ENCODE measurements around the gene CUL5. TPM values are rescaled to one million over a fixed set of nuclear protein-coding genes. Genes with fewer than 3 reads are reported as not detected.

The CUL5 gene
- polyA plus RNA-seq, 1 experiment: 26.0 TPM

DNA sequence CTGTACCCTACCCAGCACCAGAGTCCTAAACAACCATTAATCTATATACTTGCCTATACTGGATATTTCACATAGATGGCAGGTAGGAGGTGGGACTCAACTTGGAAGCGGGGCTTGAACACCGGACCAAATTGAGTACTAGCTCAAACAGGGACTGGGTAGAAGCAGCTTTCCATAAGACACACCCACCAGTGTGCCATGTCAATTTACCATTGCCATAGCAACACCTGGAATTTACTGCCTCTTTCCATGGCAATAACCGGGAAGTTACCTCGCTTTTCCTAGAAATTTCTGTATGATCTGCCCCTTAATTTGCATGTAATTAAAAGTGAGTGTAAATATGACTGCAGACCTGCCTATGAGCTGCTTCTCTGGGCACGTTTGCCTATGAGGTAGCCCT, 38.6 kb upstream of the CUL5 start:
- DNase-seq (ENCODE audit: low read depth, low spot score): no peak
- ChIA-PET CTCF (no interaction called here), POLR2A (no interaction called here)
- no peaks in the 10 kb centered on the region for H3K27me3 ChIP-seq (ENCODE audit: control insufficient read depth, insufficient read depth, low read length)
- H3K27ac ChIP-seq (ENCODE audit: low read depth, low read length): no peak overlapping the region
- H3K9me3 ChIP-seq (ENCODE audit: control insufficient read depth, insufficient read depth, low read length): no peaks in the 10 kb centered on the region
- TF ChIP-seq, protein P1, sequence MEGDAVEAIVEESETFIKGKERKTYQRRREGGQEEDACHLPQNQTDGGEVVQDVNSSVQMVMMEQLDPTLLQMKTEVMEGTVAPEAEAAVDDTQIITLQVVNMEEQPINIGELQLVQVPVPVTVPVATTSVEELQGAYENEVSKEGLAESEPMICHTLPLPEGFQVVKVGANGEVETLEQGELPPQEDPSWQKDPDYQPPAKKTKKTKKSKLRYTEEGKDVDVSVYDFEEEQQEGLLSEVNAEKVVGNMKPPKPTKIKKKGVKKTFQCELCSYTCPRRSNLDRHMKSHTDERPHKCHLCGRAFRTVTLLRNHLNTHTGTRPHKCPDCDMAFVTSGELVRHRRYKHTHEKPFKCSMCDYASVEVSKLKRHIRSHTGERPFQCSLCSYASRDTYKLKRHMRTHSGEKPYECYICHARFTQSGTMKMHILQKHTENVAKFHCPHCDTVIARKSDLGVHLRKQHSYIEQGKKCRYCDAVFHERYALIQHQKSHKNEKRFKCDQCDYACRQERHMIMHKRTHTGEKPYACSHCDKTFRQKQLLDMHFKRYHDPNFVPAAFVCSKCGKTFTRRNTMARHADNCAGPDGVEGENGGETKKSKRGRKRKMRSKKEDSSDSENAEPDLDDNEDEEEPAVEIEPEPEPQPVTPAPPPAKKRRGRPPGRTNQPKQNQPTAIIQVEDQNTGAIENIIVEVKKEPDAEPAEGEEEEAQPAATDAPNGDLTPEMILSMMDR (IDR thresholded peaks at IDR 0.05; ENCODE audit: low read depth, low read length): no peak
- no peak overlapping the region for H3K4me3 ChIP-seq (ENCODE audit: low read depth, low read length)

DNA sequence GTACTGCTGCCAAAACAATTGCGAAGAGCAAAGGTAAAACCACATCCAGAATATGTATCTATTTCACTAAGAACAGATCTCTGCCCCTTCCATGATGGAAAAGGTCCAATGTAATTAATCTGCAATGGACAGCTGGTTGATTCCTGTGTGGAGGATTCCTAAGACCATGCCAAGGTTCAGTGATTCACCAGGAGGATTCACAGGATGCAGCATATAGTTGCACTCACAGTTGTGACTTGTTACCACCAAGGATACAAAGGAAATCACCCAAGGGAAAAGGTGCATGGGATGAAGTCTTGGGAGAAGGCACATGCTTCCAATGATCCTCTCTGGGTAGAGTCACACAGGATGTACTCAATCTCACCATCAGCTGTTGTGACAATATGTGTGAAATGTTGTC, 35.1 kb upstream of the CUL5 start:
- Histone ChIP-seq H3K4me3 (ENCODE audit: low read depth, low read length) (no peak overlapping the region), H3K27me3 (ENCODE audit: control insufficient read depth, insufficient read depth, low read length) (no peaks in the 10 kb centered on the region), H3K27ac (ENCODE audit: low read depth, low read length) (no peak overlapping the region), H3K9me3 (ENCODE audit: control insufficient read depth, insufficient read depth, low read length) (no peaks in the 10 kb centered on the region)
- POLR2A ChIA-PET: no interaction called here
- CTCF ChIA-PET: no interaction called here
- TF ChIP-seq, protein P1 (IDR thresholded peaks at IDR 0.05; ENCODE audit: low read depth, low read length): no peak
- DNase-seq (ENCODE audit: low read depth, low spot score): no peak

DNA sequence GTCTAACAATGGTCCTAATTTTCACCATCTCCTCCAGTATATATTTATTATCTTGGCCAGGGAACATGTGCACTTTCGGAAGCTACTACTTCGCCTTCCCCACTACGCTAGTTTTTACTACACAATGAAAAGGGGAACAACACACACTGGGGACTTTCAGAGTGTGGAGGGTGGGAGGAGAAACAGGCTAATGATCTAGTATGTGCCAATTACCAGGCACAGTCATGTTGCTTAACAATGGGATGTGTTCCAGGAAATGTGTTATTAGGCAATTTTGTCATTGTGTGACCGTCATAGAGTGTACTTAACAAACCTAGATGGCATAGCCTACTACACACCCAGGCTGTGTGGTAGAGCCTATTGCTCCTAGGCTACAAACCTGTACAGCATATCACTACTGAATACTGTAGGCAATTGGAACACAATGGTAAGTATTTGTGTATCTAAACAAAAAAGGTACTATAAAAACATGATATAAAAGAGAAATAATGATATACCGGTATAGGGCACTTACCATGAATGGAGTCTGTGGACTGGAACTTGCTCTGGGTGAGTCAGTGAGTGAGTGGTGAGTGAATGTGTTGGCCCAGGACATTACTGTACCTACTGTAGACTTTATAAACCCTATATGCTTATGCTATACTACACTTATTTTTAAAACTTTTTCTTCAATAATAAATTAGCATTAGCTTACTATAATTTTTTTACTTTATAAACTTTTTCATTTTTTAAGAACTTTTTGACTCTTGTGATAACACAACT, 20.1 kb upstream of the CUL5 start:
- no peak overlapping the region for H3K4me3 ChIP-seq (ENCODE audit: low read depth, low read length)
- H3K27me3 ChIP-seq (ENCODE audit: control insufficient read depth, insufficient read depth, low read length): no peaks in the 10 kb centered on the region
- TF ChIP-seq, protein P1 (IDR thresholded peaks at IDR 0.05; ENCODE audit: low read depth, low read length): no peak
- H3K27ac ChIP-seq (ENCODE audit: low read depth, low read length): no peak overlapping the region
- no peaks in the 10 kb centered on the region; the same call in 1 of the 2 replicates for H3K9me3 ChIP-seq (ENCODE audit: control insufficient read depth, insufficient read depth, low read length)
- DNase-seq (ENCODE audit: low read depth, low spot score): no peak
- POLR2A ChIA-PET: no interaction called here
- CTCF ChIA-PET: no interaction called here

DNA sequence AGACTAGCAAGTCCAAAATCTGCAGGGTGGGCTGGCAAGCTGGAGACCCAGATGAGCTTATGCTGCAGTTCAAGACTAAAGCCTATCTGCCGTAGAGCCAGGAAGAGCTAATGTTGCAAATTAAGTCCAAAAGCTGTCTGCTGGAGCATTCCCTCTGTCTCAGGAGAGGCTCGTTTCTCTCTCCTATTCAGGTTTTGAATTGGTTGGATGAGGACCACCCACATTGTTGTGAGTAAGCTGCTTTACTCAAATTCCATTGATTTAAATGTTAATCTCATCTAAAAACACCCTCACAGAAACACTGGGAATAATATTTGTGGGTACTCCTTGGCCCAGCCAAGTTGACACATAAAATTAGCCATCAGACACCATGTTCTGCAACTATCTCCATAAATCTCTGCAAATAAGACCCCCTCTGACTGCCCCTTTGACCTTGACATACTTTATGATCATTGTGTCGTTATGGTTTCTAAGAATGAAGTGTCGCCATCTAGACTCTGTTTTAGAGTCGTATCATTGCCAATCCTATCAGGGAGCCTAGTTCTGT, 16.8 kb upstream of the CUL5 start:
- H3K4me3 ChIP-seq (ENCODE audit: low read depth, low read length): no peak overlapping the region
- CTCF ChIA-PET: interaction anchor here (0.7 kb wide), 1 partner anchor 1715 kb away, joined by 3 read pairs; no protein-coding TSS in a partner anchor
- TF ChIP-seq, protein P1 (IDR thresholded peaks at IDR 0.05; ENCODE audit: low read depth, low read length): no peak
- POLR2A ChIA-PET: no interaction called here
- no peaks in the 10 kb centered on the region; the same call in 1 of the 2 replicates for H3K9me3 ChIP-seq (ENCODE audit: control insufficient read depth, insufficient read depth, low read length)
- H3K27ac ChIP-seq (ENCODE audit: low read depth, low read length): no peak overlapping the region
- DNase-seq (ENCODE audit: low read depth, low spot score): no peak
- H3K27me3 ChIP-seq (ENCODE audit: control insufficient read depth, insufficient read depth, low read length): no peaks in the 10 kb centered on the region

DNA sequence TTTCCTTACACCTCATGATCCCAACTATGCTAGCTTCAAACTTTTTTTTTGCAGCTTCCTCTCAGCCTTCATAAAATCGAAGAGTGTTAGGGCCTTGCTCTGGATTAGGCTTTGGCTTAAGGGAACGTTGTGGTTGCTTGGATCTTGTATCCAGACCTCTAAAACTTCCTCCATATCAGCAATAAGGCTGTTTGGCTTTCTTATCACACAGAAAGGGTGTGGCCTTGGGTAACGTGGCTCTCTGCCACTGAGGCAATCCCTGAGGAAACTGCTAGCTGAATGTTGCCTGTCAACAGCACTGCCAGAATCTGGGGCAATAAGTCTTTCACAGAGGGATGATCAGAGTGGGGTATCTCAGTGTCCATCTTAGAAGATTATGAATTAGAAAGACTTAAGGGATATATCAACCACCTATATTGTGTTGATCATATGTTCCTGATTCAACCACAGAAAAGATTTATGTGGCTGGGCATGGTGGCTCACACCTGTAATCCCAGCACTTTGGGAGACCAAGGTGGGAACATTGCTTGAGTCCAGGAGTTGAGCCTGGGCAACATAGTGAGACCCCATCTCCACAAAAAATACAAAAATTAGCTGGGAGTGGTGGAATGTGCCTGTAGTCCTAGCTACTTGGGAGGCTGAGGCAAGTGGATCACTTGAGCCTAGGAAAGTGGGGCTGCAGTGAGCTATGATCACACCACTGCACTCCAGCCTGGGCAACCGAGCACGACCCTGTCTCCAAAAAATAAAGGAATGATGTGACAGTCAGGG, 12.5 kb upstream of the CUL5 start:
- Histone ChIP-seq H3K27ac (ENCODE audit: low read depth, low read length) (no peak overlapping the region), H3K9me3 (ENCODE audit: control insufficient read depth, insufficient read depth, low read length) (no peaks in the 10 kb centered on the region), H3K27me3 (ENCODE audit: control insufficient read depth, insufficient read depth, low read length) (no peaks in the 10 kb centered on the region), H3K4me3 (ENCODE audit: low read depth, low read length) (no peak overlapping the region)
- ChIA-PET POLR2A (no interaction called here), CTCF (interaction anchor here (1.9 kb wide), 1 partner anchor 12 kb away, joined by 7 read pairs; the partner anchor contains the start of gene CUL5)
- TF ChIP-seq, protein P1 (IDR thresholded peaks at IDR 0.05; ENCODE audit: low read depth, low read length): no peak
- no peak for DNase-seq (ENCODE audit: low read depth, low spot score)

Measured in AG04450 (cell line).